Mesendoderm (in vitro differentiated cells): Measurements from ENCODE around the gene CMTM7.

Experiments used
- DNase-seq: peaks from one replicate; pipeline ENCODE4 v3.0.0; 2013
- H2AK5ac ChIP-seq: 2 replicates; pipeline ENCODE4 v1.6.1; 2013; ENCODE audit warnings: low read length, inconsistent platforms
- H2BK120ac ChIP-seq: 2 replicates; pipeline ENCODE4 v1.6.1; 2013; ENCODE audit warnings: low read depth, mild to moderate bottlenecking, low read length, moderate library complexity, mixed read lengths
- H2BK15ac ChIP-seq: replicated peaks from 2 replicates; pipeline ENCODE4 v1.6.1; 2013; ENCODE audit warnings: low read depth, mild to moderate bottlenecking, moderate library complexity
- H2BK5ac ChIP-seq: 2 replicates; pipeline ENCODE4 v1.6.1; 2013; ENCODE audit warnings: low read length, inconsistent platforms
- H3K18ac ChIP-seq: 2 replicates; pipeline ENCODE4 v1.6.1; 2013; ENCODE audit warnings: mild to moderate bottlenecking, low read length, mixed read lengths
- H3K23ac ChIP-seq: one replicate; pipeline ENCODE4 v1.6.1; 2013; ENCODE audit warnings: low read length
- H3K27ac ChIP-seq: 2 replicates; pipeline ENCODE4 v1.5.1; 2013; ENCODE audit warnings: low read depth, mild to moderate bottlenecking, inconsistent platforms, low read length, moderate library complexity
- H3K27me3 ChIP-seq: 2 replicates; pipeline ENCODE4 v1.6.1; 2013; ENCODE audit warnings: low read length, control low read depth, mild to moderate bottlenecking, inconsistent platforms; ENCODE audit not compliant: insufficient read depth, poor library complexity
- H3K36me3 ChIP-seq: 2 replicates; pipeline ENCODE4 v1.6.1; 2013; ENCODE audit warnings: low read length, inconsistent platforms; ENCODE audit not compliant: control insufficient read depth, insufficient read depth
- H3K4ac ChIP-seq: one replicate; pipeline ENCODE4 v1.6.1; 2013; ENCODE audit warnings: low read depth, mild to moderate bottlenecking, low read length, moderate library complexity
- H3K4me1 ChIP-seq: 2 replicates; pipeline ENCODE4 v1.6.1; 2013; ENCODE audit warnings: low read depth, low read length, inconsistent platforms; ENCODE audit not compliant: control insufficient read depth
- H3K4me2 ChIP-seq: 2 replicates; pipeline ENCODE4 v1.6.1; 2013; ENCODE audit warnings: low read length
- H3K4me3 ChIP-seq: 2 replicates; pipeline ENCODE4 v1.5.1; 2013; ENCODE audit warnings: mild to moderate bottlenecking, low read length
- H3K56ac ChIP-seq: one replicate; pipeline ENCODE4 v1.6.1; 2013; ENCODE audit warnings: low read length
- H3K79me1 ChIP-seq: 2 replicates; pipeline ENCODE4 v1.6.1; 2013; ENCODE audit warnings: low read length, inconsistent platforms
- H3K79me2 ChIP-seq: 2 replicates; pipeline ENCODE4 v1.6.1; 2013; ENCODE audit warnings: mild to moderate bottlenecking, low read length; ENCODE audit not compliant: control insufficient read depth, insufficient read depth
- H3K9ac ChIP-seq: 2 replicates; pipeline ENCODE4 v1.6.1; 2013; ENCODE audit warnings: low read length, inconsistent platforms
- H4K5ac ChIP-seq: one replicate; pipeline ENCODE4 v1.6.1; 2013; ENCODE audit warnings: low read length
- H4K8ac ChIP-seq: one replicate; pipeline ENCODE4 v1.6.1; 2013; ENCODE audit warnings: low read depth, mild to moderate bottlenecking, control low read depth, low read length, moderate library complexity
- WGBS: extraction: QIAGEN DNeasy Blood & Tissue Kit; methylation state at CpG from one replicate; pipeline ENCODE4 v1.1.7; 2013; ENCODE audit warnings: low lambda C conversion rate, missing lambda C conversion rate; ENCODE audit not compliant: insufficient coverage; ENCODE audit errors: extremely low coverage; 5-methylcytosine and 5-hydroxymethylcytosine counted together

The CMTM7 gene

DNA sequence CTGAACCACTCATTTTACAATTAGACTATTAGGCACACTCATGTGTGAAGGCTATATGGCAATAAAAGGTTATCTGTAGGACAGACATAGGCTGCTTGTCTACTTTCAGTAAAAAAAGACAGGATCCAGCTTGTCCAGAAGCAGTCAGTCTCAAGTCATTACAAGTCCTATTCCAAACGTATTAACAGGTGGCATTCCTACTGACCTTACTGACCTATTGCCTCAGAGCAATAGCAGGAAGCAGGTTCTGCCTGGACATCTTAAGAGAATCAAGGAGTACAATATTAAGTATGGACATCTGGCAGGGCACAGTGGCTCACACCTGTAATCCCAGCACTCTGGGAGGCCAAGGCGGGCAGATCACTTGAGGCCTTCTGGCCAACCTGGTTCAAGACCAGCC, 104.0 kb downstream of the CMTM7 start:
- Histone ChIP-seq H3K79me1 (peaks cover 11% of the 10 kb centered on the region), H3K4me3 (no peak overlapping the region), H2AK5ac (no peak overlapping the region), H2BK5ac (no peak overlapping the region), H3K56ac (no peak overlapping the region), H3K36me3 (no peaks in the 10 kb centered on the region), H3K23ac (no peak overlapping the region), H2BK120ac (no peak overlapping the region), H4K5ac (no peak overlapping the region), H2BK15ac (no peak overlapping the region), H3K4ac (no peak overlapping the region), H3K79me2 (peaks cover 12% of the 10 kb centered on the region), H3K27me3 (no peaks in the 10 kb centered on the region), H3K27ac (no peak overlapping the region), H3K4me2 (no peak overlapping the region), H3K4me1 (peaks cover 9% of the 10 kb centered on the region), H3K9ac (no peak overlapping the region), H4K8ac (no peak overlapping the region), H3K18ac (no peak overlapping the region)
- no peak for DNase-seq
- no CpG with 5 or more reads among the region's 2 CpGs for WGBS

DNA sequence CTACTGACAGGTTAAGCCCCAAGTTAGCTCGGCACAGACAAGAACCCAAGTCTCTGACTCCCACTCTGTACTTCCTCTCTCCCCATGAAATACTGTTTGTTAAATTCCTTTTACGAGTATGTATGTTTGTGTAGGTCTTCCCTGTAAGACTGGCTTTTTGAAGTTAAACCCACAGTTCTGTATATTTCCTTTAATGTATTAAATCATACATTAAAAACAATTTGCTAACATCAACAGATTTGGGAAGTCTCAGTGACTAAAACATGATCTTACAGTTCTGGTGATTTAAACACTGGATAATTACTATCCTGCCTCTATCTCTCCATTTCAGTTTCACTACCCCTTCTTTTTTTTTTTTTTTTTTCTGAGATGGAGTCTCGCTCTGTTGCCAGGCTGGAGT, 106.6 kb downstream of the CMTM7 start:
- Histone ChIP-seq H3K36me3 (no peaks in the 10 kb centered on the region), H3K18ac (no peak overlapping the region), H4K8ac (no peak overlapping the region), H3K79me1 (peaks cover 10% of the 10 kb centered on the region), H3K4me2 (no peak overlapping the region), H3K4me1 (peaks cover 9% of the 10 kb centered on the region), H3K27me3 (no peaks in the 10 kb centered on the region), H2BK5ac (no peak overlapping the region), H3K23ac (no peak overlapping the region), H2BK15ac (no peak overlapping the region), H2AK5ac (no peak overlapping the region), H4K5ac (no peak overlapping the region), H3K27ac (no peak overlapping the region), H3K9ac (no peak overlapping the region), H2BK120ac (no peak overlapping the region), H3K79me2 (peaks cover 18% of the 10 kb centered on the region), H3K56ac (no peak overlapping the region), H3K4ac (no peak overlapping the region), H3K4me3 (no peak overlapping the region)
- DNase-seq = no peak
- WGBS = no CpG with 5 or more reads among the region's 3 CpGs

DNA sequence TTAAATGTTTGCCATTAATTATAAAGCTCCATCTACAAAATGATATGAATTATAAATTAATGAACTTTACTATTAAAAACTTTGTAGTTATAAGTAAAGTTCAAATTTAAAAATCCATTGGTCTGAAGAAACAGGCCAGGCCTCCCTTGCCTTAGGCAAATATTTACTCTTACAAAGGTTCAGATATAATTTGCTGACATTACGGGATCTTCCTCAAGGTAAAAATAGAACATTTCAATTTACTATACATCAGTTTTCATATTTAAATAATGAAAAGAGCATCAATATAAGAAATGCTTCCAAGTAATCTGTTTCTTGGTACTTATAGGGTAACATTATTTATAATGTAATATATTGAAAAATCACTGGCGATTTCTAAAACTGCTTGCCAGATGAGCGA, 107.3 kb downstream of the CMTM7 start:
- no peak for DNase-seq
- Histone ChIP-seq H2AK5ac (no peak overlapping the region), H3K9ac (no peak overlapping the region), H3K4ac (no peak overlapping the region), H4K8ac (no peak overlapping the region), H3K4me2 (no peak overlapping the region), H3K56ac (no peak overlapping the region), H3K27ac (no peak overlapping the region), H2BK15ac (no peak overlapping the region), H3K36me3 (no peaks in the 10 kb centered on the region), H3K4me3 (no peak overlapping the region), H2BK5ac (no peak overlapping the region), H3K4me1 (peaks cover 2% of the 10 kb centered on the region), H2BK120ac (no peak overlapping the region), H3K79me1 (peaks cover 4% of the 10 kb centered on the region), H3K27me3 (no peaks in the 10 kb centered on the region), H3K79me2 (peaks cover 15% of the 10 kb centered on the region), H3K18ac (no peak overlapping the region), H4K5ac (no peak overlapping the region), H3K23ac (no peak overlapping the region)
- WGBS = no CpG with 5 or more reads among the region's 3 CpGs

DNA sequence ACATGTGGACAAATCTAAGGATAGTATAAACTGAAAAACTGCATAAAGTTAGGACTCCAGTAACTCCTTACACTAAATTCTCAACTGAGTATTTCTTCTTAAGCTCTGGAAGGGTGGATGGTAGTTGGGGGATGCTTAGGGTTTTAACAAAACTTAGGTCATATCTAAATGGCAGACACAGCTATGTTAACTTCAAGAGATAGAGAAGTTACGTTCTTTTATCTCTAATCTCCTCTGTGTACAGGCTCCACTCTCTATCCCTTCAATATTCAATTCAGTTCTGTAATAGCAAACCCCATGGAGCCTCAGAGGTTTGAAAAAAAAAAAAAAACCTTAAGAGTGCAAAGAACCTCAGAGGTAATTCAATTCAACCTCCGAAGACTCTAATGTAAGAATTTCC, 107.9 kb downstream of the CMTM7 start:
- no peak overlapping the region for H3K56ac ChIP-seq
- no peak overlapping the region for H2BK15ac ChIP-seq
- no peak overlapping the region for H2BK5ac ChIP-seq
- no peak overlapping the region for H3K4me2 ChIP-seq
- H3K27me3 ChIP-seq = no peaks in the 10 kb centered on the region
- H4K8ac ChIP-seq = no peak overlapping the region
- no peak overlapping the region for H3K9ac ChIP-seq
- H3K36me3 ChIP-seq = no peaks in the 10 kb centered on the region
- H2BK120ac ChIP-seq = no peak overlapping the region
- DNase-seq = no peak
- peaks cover 15% of the 10 kb centered on the region for H3K79me2 ChIP-seq
- no CpG with 5 or more reads among the region's 2 CpGs for WGBS
- no peak overlapping the region for H4K5ac ChIP-seq
- no peak overlapping the region for H3K4me3 ChIP-seq
- H2AK5ac ChIP-seq = no peak overlapping the region
- no peak overlapping the region for H3K4ac ChIP-seq
- H3K27ac ChIP-seq = no peak overlapping the region
- H3K23ac ChIP-seq = no peak overlapping the region
- H3K79me1 ChIP-seq = peaks cover 4% of the 10 kb centered on the region
- peaks cover 2% of the 10 kb centered on the region for H3K4me1 ChIP-seq
- no peak overlapping the region for H3K18ac ChIP-seq

DNA sequence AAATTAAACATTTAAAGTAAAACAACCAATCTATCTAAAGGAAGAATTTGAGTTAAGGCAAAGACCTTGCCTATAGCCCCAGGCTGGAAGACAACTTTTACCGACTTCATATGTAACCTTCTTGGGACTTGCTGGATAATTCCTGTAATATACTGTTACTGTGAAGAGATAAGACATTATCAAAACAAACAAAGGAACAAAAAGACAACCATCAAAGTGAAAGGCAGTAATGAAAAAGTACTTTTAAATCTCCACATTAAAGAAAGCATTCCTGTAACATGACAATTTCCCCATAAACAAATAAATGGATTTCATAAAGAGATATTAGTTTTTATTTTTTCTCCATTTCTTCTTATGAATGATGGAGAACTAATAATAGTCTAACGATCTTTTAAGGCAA, 108.6 kb downstream of the CMTM7 start:
- no peak overlapping the region for H3K4me2 ChIP-seq
- H3K9ac ChIP-seq = no peak overlapping the region
- no peaks in the 10 kb centered on the region for H3K27me3 ChIP-seq
- no peak overlapping the region for H3K4me3 ChIP-seq
- H3K56ac ChIP-seq = no peak overlapping the region
- no peak for DNase-seq
- H3K27ac ChIP-seq = no peak overlapping the region
- H3K23ac ChIP-seq = no peak overlapping the region
- H2BK120ac ChIP-seq = no peak overlapping the region
- H3K36me3 ChIP-seq = no peaks in the 10 kb centered on the region
- peaks cover 4% of the 10 kb centered on the region for H3K79me1 ChIP-seq
- no peak overlapping the region for H2BK15ac ChIP-seq
- H3K18ac ChIP-seq = no peak overlapping the region
- H3K4me1 ChIP-seq = peaks cover 2% of the 10 kb centered on the region
- no peak overlapping the region for H2BK5ac ChIP-seq
- H2AK5ac ChIP-seq = no peak overlapping the region
- H3K79me2 ChIP-seq = peaks cover 15% of the 10 kb centered on the region
- H4K8ac ChIP-seq = no peak overlapping the region
- H3K4ac ChIP-seq = no peak overlapping the region
- WGBS = no CpG with 5 or more reads among the region's 2 CpGs
- H4K5ac ChIP-seq = no peak overlapping the region
